Measurements from ENCODE around the gene PRSS16. TPM values are rescaled to one million over a fixed set of nuclear protein-coding genes. Genes with fewer than 3 reads are reported as not detected.

PRSS16 gene
- total RNA-seq, 3 donors from 2014 or later (not counting 1 experiment from before 2014, with no cell fraction given): 2.0 TPM; not detected in 2

DNA sequence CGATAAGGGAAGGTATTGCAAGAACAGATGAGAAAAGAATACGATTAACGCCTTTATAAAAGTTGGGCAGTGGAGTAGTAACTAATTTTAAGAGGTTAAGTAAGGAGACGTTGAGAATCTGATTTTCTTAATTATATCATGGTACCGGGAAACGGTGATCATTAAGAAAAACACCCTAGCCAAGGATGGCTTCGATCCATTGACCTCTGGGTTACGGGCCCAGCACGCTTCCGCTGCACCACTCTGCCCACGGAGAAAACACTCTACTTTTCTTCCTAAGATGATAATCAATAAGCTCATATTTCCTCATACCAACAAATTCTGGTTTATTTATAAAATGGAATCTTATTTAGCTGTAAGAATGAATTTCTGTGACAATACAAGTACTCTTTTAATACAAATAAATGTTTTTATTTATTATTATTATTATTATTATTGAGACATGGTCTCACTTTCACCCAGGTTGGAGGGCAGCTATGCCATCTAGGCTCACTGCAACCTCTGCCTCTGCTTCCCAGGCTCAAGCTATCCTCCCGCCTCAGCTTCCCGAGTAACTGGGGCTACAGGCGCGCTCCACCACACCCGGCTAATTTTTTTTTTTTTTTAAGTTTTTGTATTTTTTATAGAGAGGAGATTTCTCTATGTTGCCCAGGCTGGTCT, 56.2 kb downstream of the PRSS16 start:
- Histone ChIP-seq H3K27me3 (ENCODE audit: control insufficient read depth, insufficient read depth, low read length) (peaks cover 34% of the 10 kb centered on the region), H3K27ac (ENCODE audit: low read length) (no peak overlapping the region), H3K9me3 (ENCODE audit: control insufficient read depth, insufficient read depth, low read length) (peaks cover 5% of the 10 kb centered on the region), H3K4me3 (ENCODE audit: low read length) (no peak overlapping the region), H3K36me3 (ENCODE audit: control insufficient read depth, insufficient read depth, low read length) (no peaks in the 10 kb centered on the region), H3K4me1 (ENCODE audit: control insufficient read depth, insufficient read depth, low read length) (no peaks in the 10 kb centered on the region)
- Mint-ChIP-seq H3K4me1 (no peaks in the 10 kb centered on the region), H3K4me3 (no peak overlapping the region), H3K27ac (no peak overlapping the region), H3K27me3 (ENCODE audit: low read depth in 2 of 2) (peaks cover 46 to 93% of the 10 kb centered on the region in 2 donors), H3K9me3 (peaks cover 0 to 9% of the 10 kb centered on the region in 2 donors), H3K36me3 (peaks cover 20% of the 10 kb centered on the region)
- intact Hi-C loops (cut with micrococcal nuclease): no loop called here
- DNase-seq (no peak), ATAC-seq (no peak)
- TF ChIP-seq, protein P1, sequence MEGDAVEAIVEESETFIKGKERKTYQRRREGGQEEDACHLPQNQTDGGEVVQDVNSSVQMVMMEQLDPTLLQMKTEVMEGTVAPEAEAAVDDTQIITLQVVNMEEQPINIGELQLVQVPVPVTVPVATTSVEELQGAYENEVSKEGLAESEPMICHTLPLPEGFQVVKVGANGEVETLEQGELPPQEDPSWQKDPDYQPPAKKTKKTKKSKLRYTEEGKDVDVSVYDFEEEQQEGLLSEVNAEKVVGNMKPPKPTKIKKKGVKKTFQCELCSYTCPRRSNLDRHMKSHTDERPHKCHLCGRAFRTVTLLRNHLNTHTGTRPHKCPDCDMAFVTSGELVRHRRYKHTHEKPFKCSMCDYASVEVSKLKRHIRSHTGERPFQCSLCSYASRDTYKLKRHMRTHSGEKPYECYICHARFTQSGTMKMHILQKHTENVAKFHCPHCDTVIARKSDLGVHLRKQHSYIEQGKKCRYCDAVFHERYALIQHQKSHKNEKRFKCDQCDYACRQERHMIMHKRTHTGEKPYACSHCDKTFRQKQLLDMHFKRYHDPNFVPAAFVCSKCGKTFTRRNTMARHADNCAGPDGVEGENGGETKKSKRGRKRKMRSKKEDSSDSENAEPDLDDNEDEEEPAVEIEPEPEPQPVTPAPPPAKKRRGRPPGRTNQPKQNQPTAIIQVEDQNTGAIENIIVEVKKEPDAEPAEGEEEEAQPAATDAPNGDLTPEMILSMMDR (IDR thresholded peaks at IDR 0.05): no peak
- 42% methylated on average over 11 of the region's 16 CpGs for WGBS (ENCODE audit: insufficient coverage)

Other genes with a start within 250 kb of the PRSS16 start
- not detected for gene POM121L2, start 64.6 kb downstream of the PRSS16 start, total RNA-seq
- gene ZNF391, start 141.1 kb downstream of the PRSS16 start, total RNA-seq: under 1 TPM; 0.18 to 0.83 (median 0.19) TPM
- 10 to 100 TPM; 12.8 to 21.7 (median 16.2) TPM for gene ZNF184, start 225.4 kb downstream of the PRSS16 start, total RNA-seq